NT2/D1 (cell line): ENCODE measurements around the gene TK1.

Experiments
- SUZ12 ChIP-seq: IDR thresholded peaks from 2 replicates; pipeline ENCODE4 v1.6.1; 2011; ENCODE audit not compliant: insufficient read length, insufficient read depth; ENCODE audit errors: extremely low read depth
- ZNF274 ChIP-seq: IDR thresholded peaks from 2 replicates; pipeline ENCODE4 v1.6.1; 2011; ENCODE audit warnings: mild to moderate bottlenecking, low read depth, low read length

- TF ChIP-seq ZNF274 (no peak), SUZ12 (no peak)
These were observed 54.7 kb downstream of the TK1 start for GRCh38 chr17:78132084-78132676.
